ENCODE measurements around the gene ZYG11A.

Gene ZYG11A

GRCh38 chr1:52911541-52911940 is 69.0 kb downstream of the ZYG11A start:
- in situ Hi-C loops (cut with HindIII; ENCODE audit: low sequenced_read_pairs) = no loop called here
- DNase-seq (ENCODE audit: low read depth, low spot score) = no peak

DNA sequence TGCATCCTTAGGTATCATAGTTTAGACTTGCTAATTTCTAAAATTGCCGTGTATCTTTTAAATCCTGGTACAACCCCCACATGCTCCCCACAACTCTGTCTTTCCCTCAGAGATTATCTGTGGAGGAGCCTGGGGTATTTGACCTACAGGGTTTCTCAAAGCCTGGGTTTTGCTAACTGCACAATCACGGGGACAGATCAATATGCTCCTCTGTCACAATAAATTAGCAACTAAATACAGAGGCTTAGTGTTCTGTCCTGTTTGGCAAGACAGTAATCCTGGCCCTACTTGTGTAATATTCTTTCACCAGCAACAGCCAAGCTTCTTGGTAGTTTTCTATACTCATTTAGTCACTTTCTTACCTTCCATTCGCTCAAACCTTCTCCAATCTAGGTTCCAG is 70.5 kb downstream of the ZYG11A start:
- no peak for DNase-seq (ENCODE audit: low read depth, low spot score)
- in situ Hi-C loops (cut with HindIII; ENCODE audit: low sequenced_read_pairs) = no loop called here
- no peak overlapping the region for H3K4me3 ChIP-seq (ENCODE audit: low read depth, low read length)
- TF ChIP-seq CTCF (IDR thresholded peaks at IDR 0.05; ENCODE audit: low read depth, low read length) = no peak

More at GRCh38 chr1:52911541-52911940, 69.0 kb downstream of the ZYG11A start:
- no peak for TF ChIP-seq CTCF (IDR thresholded peaks at IDR 0.05; ENCODE audit: low read depth, low read length)
- H3K4me3 ChIP-seq (ENCODE audit: low read depth, low read length) = no peak overlapping the region

DNA sequence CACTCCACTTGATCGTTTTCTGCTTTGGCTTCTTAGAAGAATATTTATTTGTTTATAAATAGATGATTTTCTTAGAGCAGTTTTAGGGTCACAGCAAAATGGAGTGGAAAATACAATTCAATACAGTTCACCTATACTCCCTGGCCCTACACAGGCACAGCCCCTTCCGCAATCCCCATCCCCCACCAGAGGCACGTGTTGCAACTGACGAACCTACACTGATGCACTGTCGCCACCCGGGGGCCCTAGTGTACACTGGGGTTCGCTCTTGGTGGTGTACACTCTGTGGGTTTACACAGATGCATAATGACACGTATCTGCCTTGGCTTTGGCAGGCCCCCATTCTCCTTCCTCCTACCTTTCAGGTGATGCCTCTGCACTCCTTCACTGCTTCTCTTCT is 71.0 kb downstream of the ZYG11A start:
- no peak overlapping the region for H3K4me3 ChIP-seq (ENCODE audit: low read depth, low read length)
- peak; percentile 9 for TF ChIP-seq CTCF (IDR thresholded peaks at IDR 0.05; ENCODE audit: low read depth, low read length)
- in situ Hi-C loops (cut with HindIII; ENCODE audit: low sequenced_read_pairs) = no loop called here
- DNase-seq (ENCODE audit: low read depth, low spot score) = no peak

DNA sequence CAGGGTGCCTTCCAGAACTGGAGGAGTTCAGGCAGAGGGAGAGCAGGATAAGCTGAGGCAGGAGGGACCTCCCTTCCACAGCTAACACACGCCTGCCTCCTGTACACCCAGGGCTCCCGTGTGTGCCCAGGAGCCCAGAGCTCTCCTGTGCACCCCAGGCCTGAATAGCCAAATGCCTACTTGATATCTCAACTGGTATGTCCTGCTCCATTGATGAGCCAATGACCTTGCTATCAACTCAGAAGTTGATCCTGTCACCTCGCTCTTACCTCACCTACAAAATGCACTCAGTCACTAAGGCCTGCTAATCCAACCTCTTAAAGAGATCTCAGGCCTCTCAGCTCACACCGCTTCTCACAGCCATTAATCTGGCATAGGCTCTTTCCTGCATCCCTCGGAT is 71.9 kb downstream of the ZYG11A start:
- no peak overlapping the region for H3K4me3 ChIP-seq (ENCODE audit: low read depth, low read length)
- in situ Hi-C loops (cut with HindIII; ENCODE audit: low sequenced_read_pairs) = no loop called here
- TF ChIP-seq CTCF (IDR thresholded peaks at IDR 0.05; ENCODE audit: low read depth, low read length) = no peak
- DNase-seq (ENCODE audit: low read depth, low spot score) = no peak

DNA sequence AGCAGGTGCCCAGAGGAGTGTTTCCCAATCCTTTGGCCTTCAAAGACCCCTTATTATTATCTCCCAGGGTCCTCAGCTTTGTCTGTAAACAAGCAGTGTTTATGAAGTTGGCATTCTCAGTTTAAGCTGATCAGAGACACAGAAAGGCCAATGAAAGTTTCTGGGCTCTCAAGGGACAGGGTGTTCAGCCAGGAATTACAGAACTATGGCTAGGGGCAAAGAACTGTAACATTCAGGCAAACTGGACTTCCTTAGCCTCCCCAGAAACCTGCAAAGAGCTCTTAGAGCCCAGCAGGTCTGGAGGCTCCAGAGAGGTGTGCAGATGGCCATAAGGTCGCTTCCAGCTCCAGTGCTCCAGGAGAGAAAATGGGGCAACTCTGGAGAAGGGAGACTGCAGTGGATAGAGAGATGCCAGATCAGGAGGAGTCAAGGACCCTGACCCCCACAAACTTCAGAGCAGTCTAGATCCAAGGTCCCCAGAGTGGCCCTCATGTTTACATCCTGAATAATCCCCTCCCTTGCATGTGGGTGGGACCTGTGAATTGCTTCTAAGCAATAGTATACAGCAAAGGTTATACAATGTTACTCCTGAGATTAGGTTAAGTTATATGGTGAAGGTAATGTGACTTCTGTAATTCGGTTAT is 72.8 kb downstream of the ZYG11A start:
- no peak for DNase-seq (ENCODE audit: low read depth, low spot score)
- in situ Hi-C loops (cut with HindIII; ENCODE audit: low sequenced_read_pairs) = no loop called here
- H3K4me3 ChIP-seq (ENCODE audit: low read depth, low read length) = no peak overlapping the region
- no peak for TF ChIP-seq CTCF (IDR thresholded peaks at IDR 0.05; ENCODE audit: low read depth, low read length)

DNA sequence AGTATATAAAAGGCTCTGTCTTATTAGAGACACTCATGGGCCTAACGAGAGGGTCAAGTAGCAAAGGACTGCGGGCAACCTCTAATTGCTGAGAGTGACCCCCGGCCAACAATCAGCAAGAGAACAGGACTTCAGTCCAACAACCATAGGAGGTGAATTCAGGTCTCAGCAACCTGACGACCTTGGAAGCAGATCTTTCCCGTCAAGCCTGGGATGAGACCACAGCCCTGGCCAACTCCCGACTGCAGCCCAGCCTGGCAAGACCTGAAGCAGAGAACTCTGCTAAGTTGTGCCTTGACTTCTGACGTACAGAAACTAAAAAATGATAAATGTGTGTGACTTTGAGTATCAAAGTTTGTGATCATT is 73.3 kb downstream of the ZYG11A start:
- H3K4me3 ChIP-seq (ENCODE audit: low read depth, low read length) = no peak overlapping the region
- in situ Hi-C loops (cut with HindIII; ENCODE audit: low sequenced_read_pairs) = no loop called here
- no peak for TF ChIP-seq CTCF (IDR thresholded peaks at IDR 0.05; ENCODE audit: low read depth, low read length)
- no peak for DNase-seq (ENCODE audit: low read depth, low spot score)

Measured in astrocyte of the spinal cord (primary cell).